Suprapubic skin (tissue), 4 donors: ENCODE results near the gene C2. TPM values are rescaled to one million over a fixed set of nuclear protein-coding genes. Genes with fewer than 3 reads are reported as not detected.

ENCODE experiments used
- DNase-seq, 2 donors: peaks; one replicate each; pipeline ENCODE4 v3.0.0-alpha.2; 2019; ENCODE audit warnings: low spot score in 2 of 2
- H3K27ac ChIP-seq: fragments of 200-600 bp; sonication (generic); one replicate; pipeline ENCODE4 v1.5.1; 2019
- H3K27me3 ChIP-seq: fragments of 200-600 bp; sonication (generic); one replicate; pipeline ENCODE4 v1.5.1; 2019
- H3K36me3 ChIP-seq: fragments of 200-600 bp; sonication (generic); one replicate; pipeline ENCODE4 v1.5.1; 2019
- H3K4me1 ChIP-seq: fragments of 200-600 bp; sonication (generic); one replicate; pipeline ENCODE4 v1.5.1; 2019
- H3K4me3 ChIP-seq: fragments of 200-600 bp; sonication (generic); one replicate; pipeline ENCODE4 v1.5.1; 2019; ENCODE audit warnings: mild to moderate bottlenecking
- H3K9me3 ChIP-seq: fragments of 200-600 bp; sonication (generic); one replicate; pipeline ENCODE4 v1.5.1; 2019
- EP300 ChIP-seq: sonication (generic); formaldehyde crosslinking; IDR thresholded peaks from one replicate; pipeline ENCODE4 v1.6.1; 2017; ENCODE audit warnings: antibody characterized with exemption
- POLR2A ChIP-seq, 2 donors: fragments of 450-650 bp; IDR thresholded peaks; one replicate each; pipeline ENCODE4 v1.6.1; 2017; ENCODE audit warnings: antibody characterized with exemption in 2 of 2, mild to moderate bottlenecking in 2 of 2, moderate library complexity in 2 of 2
- POLR2AphosphoS5 ChIP-seq, 3 donors: sonication (generic); formaldehyde crosslinking; IDR thresholded peaks; one replicate each; pipeline ENCODE4 v1.6.1; 2017; ENCODE audit warnings: antibody characterized with exemption in 3 of 3
- WGBS: methylation state at CpG from one replicate; pipeline ENCODE4 v1.1.5; 2018; 5-methylcytosine and 5-hydroxymethylcytosine counted together
- total RNA-seq, 4 donors: library from RNA; depleted of rRNA; stranded (reverse); fragments of >200 nt; gene quantifications; one replicate each; pipeline ENCODE4 v1.1.0, GENCODE V29; 2016
- TF ChIP-seq, protein P1 (sequence below), 2 donors: fragments of 200-600 bp in 1 of 2; fragments of 450-650 bp in 1 of 2; sonication (generic) in 1 of 2; IDR thresholded peaks; one replicate each; pipeline ENCODE4 v1.5.1; 2016 to 2019; ENCODE audit warnings: antibody characterized with exemption in 2 of 2, mild to moderate bottlenecking in 1 of 2, moderate library complexity in 1 of 2

The C2 gene
- total RNA-seq, 4 donors from 2014 or later, result 2.6 to 6.4 (median 4.1) TPM

DNA sequence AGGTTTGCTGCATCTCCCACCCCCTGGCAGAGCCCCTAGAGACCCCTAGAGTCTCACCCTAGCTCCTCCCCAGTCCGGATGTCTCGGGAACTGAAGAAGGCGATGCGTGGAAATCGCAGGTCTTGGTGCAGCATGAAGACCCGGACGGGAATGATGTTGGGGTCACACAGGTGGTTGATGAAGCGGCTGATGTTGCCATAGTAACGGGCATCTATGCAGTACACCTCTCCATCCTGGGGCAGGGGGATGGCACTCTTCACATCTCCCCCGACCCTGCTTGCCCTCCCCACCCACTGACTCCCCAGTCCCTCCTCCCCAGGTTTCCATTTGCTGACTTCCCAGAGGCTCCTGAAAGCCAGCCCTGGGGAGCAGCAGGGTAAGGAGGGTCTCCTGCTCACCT, 46.9 kb upstream of the C2 start:
- peaks cover 60% of the 10 kb centered on the region for H3K36me3 ChIP-seq
- no peak overlapping the region for H3K4me3 ChIP-seq
- TF ChIP-seq POLR2A (IDR thresholded peaks at IDR 0.05) (no peak), EP300 (no peak)
- H3K4me1 ChIP-seq, result no peaks in the 10 kb centered on the region
- 94% methylated on average over 10 of the region's 10 CpGs for WGBS
- no peak for DNase-seq
- H3K9me3 ChIP-seq, result no peaks in the 10 kb centered on the region
- H3K27ac ChIP-seq, result no peak overlapping the region
- H3K27me3 ChIP-seq, result no peaks in the 10 kb centered on the region

DNA sequence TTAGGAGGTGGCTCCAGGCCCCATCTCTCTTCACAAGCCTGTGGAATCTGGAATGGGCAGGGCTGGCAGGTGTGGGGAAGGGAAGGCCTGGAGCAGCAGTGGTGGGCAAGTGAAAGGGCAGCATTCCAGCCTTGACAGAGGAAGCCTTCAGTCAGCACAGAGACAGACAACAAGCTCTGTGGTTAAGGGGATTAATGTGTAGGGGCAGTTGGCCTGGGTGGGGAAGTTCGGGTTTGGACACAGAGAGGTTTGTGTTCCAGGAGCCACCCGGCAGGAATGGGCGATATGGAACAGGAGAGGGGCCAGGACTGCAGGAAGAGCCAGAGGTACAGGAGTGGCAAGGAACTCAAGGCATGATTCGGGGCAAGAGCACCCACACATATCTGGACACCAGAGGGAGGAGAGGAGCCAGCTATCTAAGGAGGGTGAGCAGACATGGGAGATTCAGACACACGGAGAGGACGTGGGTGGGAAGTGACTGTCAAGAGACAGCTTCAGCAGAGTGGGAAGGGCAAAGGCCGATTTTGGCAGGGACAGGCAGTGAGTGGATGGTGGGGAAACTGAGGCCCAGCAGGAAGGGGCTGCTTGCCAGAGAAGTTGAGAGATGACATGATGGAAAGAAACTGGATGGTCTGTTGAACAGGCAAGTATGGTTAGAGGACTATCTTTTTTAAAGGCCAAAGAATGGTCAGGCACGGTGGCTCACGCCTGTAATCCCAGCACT, 46.2 kb upstream of the C2 start:
- 85% methylated on average over 9 of the region's 9 CpGs for WGBS
- H3K4me1 ChIP-seq, result no peaks in the 10 kb centered on the region
- TF ChIP-seq POLR2AphosphoS5 (IDR thresholded peaks at IDR 0.05) (no peak), EP300 (no peak), POLR2A (IDR thresholded peaks at IDR 0.05) (no peak)
- TF ChIP-seq, protein P1, sequence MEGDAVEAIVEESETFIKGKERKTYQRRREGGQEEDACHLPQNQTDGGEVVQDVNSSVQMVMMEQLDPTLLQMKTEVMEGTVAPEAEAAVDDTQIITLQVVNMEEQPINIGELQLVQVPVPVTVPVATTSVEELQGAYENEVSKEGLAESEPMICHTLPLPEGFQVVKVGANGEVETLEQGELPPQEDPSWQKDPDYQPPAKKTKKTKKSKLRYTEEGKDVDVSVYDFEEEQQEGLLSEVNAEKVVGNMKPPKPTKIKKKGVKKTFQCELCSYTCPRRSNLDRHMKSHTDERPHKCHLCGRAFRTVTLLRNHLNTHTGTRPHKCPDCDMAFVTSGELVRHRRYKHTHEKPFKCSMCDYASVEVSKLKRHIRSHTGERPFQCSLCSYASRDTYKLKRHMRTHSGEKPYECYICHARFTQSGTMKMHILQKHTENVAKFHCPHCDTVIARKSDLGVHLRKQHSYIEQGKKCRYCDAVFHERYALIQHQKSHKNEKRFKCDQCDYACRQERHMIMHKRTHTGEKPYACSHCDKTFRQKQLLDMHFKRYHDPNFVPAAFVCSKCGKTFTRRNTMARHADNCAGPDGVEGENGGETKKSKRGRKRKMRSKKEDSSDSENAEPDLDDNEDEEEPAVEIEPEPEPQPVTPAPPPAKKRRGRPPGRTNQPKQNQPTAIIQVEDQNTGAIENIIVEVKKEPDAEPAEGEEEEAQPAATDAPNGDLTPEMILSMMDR (IDR thresholded peaks at IDR 0.05), result no peak
- H3K9me3 ChIP-seq, result no peaks in the 10 kb centered on the region
- DNase-seq, result no peak
- H3K27ac ChIP-seq, result no peak overlapping the region
- H3K36me3 ChIP-seq, result peaks cover 67% of the 10 kb centered on the region
- no peaks in the 10 kb centered on the region for H3K27me3 ChIP-seq
- no peak overlapping the region for H3K4me3 ChIP-seq

DNA sequence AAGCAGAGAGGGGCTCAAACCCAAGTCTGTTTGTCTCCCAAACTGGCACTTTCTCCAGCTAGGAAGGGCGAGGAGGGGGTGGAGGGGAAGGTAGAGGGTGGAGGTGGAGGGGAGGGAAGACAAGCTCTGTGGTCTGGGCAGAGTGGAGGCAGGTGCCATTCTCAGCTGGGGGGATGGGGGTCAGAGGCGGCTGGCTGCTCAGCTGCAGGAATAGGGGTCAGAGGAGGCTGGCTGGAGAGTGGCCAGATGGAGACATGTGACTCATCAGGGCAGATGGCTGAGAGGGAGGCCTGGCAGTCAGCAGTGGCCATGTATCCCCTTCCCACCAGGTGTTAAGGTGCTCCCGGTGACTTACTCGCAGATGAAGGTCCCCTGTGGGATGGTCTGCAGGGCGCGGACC, 45.2 kb upstream of the C2 start:
- Histone ChIP-seq H3K9me3 (no peaks in the 10 kb centered on the region), H3K4me3 (no peak overlapping the region)
- WGBS, result 82% methylated on average over 5 of the region's 6 CpGs

DNA sequence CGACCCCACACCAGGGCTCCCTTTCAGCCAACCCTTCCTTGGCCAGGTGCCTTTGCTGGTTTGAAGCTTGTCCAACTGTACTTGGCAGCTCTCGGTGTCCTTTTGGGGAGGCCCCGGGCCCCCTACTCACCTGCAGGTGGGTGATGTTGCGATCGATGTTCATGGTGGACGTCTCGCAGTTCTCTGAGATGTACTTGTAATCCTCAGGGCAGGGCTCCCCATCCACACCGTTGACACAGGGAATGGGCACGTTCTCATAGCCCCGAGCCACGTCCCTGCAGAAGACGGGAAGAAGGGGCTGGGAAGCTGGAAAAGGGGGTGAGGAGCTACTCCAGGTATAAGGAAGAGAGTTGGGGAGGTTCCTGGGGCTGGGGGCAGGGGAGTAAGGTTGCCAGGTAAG, 43.8 kb upstream of the C2 start:
- no peak overlapping the region for H3K27ac ChIP-seq
- no peak for DNase-seq
- WGBS, result 87% methylated on average over 10 of the region's 12 CpGs
- TF ChIP-seq POLR2AphosphoS5 (IDR thresholded peaks at IDR 0.05) (no peak), POLR2A (IDR thresholded peaks at IDR 0.05) (no peak), EP300 (no peak)
- TF ChIP-seq, protein P1 (IDR thresholded peaks at IDR 0.05), result no peak
- H3K4me3 ChIP-seq, result no peak overlapping the region
- H3K9me3 ChIP-seq, result no peaks in the 10 kb centered on the region
- no peaks in the 10 kb centered on the region for H3K4me1 ChIP-seq
- H3K36me3 ChIP-seq, result peaks cover 91% of the 10 kb centered on the region
- H3K27me3 ChIP-seq, result no peaks in the 10 kb centered on the region

More for the DNA sequence above, 45.2 kb upstream of the C2 start:
- TF ChIP-seq POLR2AphosphoS5 (IDR thresholded peaks at IDR 0.05), result no peak
- no peak for TF ChIP-seq EP300
- TF ChIP-seq POLR2A (IDR thresholded peaks at IDR 0.05), result no peak
- TF ChIP-seq, protein P1 (IDR thresholded peaks at IDR 0.05), result no peak
- no peak for DNase-seq
- Histone ChIP-seq H3K27ac (no peak overlapping the region), H3K27me3 (no peaks in the 10 kb centered on the region), H3K36me3 (peaks cover 78% of the 10 kb centered on the region), H3K4me1 (no peaks in the 10 kb centered on the region)

DNA sequence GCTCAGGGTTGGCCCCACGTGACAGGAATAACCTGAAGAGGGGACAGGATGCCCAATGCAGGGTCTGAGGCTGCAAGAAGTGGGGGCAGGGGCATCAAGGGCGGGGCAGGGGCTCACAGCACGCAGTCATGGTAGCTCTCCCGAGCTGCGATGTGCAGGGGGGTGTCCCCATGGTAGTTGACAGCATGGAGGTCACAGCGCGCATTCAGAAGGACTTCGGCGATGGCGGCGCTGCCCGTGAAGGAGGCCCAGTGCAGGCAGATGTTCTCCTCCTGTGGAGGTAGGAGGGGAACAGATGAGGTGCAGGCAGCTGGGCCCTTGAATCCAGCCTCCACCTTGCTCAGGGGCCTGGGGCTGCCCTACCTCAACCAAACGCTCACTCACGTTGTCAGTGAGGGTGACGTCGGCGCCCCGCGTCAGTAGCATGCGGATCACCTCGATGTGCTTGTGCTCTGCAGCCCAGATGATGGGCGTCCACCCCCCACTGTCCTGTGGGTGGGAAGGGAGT, 42.9 kb upstream of the C2 start:
- no peak for DNase-seq
- H3K4me3 ChIP-seq, result no peak overlapping the region

More for the DNA sequence above, 42.9 kb upstream of the C2 start:
- Histone ChIP-seq H3K27me3 (no peaks in the 10 kb centered on the region), H3K9me3 (no peaks in the 10 kb centered on the region), H3K36me3 (peaks cover 100% of the 10 kb centered on the region), H3K27ac (no peak overlapping the region), H3K4me1 (no peaks in the 10 kb centered on the region)
- 93% methylated on average over 22 of the region's 22 CpGs for WGBS
- no peak for TF ChIP-seq EP300
- TF ChIP-seq POLR2AphosphoS5 (IDR thresholded peaks at IDR 0.05), result no peak
- TF ChIP-seq, protein P1 (IDR thresholded peaks at IDR 0.05), result no peak
- TF ChIP-seq POLR2A (IDR thresholded peaks at IDR 0.05), result no peak
